T-helper 1 cell treated with Interleukin-12 subunit alpha and Interleukin-12 subunit beta and Interleukin-4 antibody, amounts not matched to agents 30 μg/mL and 1 μg/mL, for 36 hours (primary cell): ENCODE results near the gene KRIT1.

Experiments used
- H3K27ac Mint-ChIP-seq: one replicate; pipeline ENCODE4 v1.8.0; 2021; ENCODE audit warnings: mild to moderate bottlenecking, mixed read lengths
- H3K27me3 Mint-ChIP-seq: one replicate; pipeline ENCODE4 v1.8.0; 2021; ENCODE audit warnings: low read depth, mixed read lengths
- H3K36me3 Mint-ChIP-seq: one replicate; pipeline ENCODE4 v1.8.0; 2021; ENCODE audit warnings: low read depth, mixed read lengths
- H3K4me1 Mint-ChIP-seq: one replicate; pipeline ENCODE4 v1.8.0; 2021; ENCODE audit warnings: low read depth, mixed read lengths
- H3K4me3 Mint-ChIP-seq: one replicate; pipeline ENCODE4 v1.8.0; 2021; ENCODE audit warnings: mild to moderate bottlenecking, moderate library complexity, mixed read lengths
- H3K9me3 Mint-ChIP-seq: one replicate; pipeline ENCODE4 v1.8.0; 2021; ENCODE audit warnings: mixed read lengths

KRIT1 gene

GRCh38 chr7:92150450-92151017 lies 95.2 kb downstream of the KRIT1 start:
- Mint-ChIP-seq H3K27ac (no peak overlapping the region), H3K4me1 (no peaks in the 10 kb centered on the region), H3K27me3 (peaks cover 10% of the 10 kb centered on the region), H3K9me3 (no peaks in the 10 kb centered on the region), H3K4me3 (no peak overlapping the region), H3K36me3 (no peaks in the 10 kb centered on the region)

DNA sequence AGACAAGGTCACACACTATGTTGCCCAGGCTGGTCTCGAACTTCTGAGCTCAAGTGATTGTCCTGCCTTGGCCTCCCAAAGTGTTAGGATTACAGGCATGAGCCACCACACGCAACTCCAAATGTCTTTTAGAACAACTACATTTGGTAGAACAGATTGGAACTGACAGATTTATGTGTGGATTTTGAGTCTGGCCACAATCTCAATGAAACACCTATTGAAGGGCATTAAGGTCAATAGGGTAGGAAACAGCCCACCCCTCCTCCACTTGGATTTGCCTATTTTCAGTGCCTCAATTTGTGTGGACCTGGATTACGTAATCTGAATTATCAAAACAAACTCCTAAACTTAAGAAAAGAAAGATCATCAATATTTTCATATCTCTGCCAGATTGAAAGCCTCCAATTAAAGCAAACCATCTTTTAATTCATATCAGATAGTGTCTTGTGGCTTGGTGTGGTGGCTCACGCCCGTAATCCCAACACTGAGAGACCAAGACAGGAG lies 95.9 kb downstream of the KRIT1 start:
- Mint-ChIP-seq H3K36me3 (no peaks in the 10 kb centered on the region), H3K4me1 (no peaks in the 10 kb centered on the region), H3K9me3 (no peaks in the 10 kb centered on the region), H3K27me3 (peaks cover 7% of the 10 kb centered on the region), H3K27ac (no peak overlapping the region), H3K4me3 (no peak overlapping the region)
